Measurements from ENCODE around the gene RPS19BP1.

- TF ChIP-seq CTCF (IDR thresholded peaks at IDR 0.05; ENCODE audit: poor library complexity) (no peak), EZH2 (IDR thresholded peaks at IDR 0.05; ENCODE audit: borderline replicate concordance) (no peak), EZH2phosphoT487 (IDR thresholded peaks at IDR 0.05; ENCODE audit: low read depth, severe bottlenecking, unreplicated experiment) (no peak)
Measured at GRCh38 chr22:39536711-39537110, 4.2 kb upstream of the RPS19BP1 start.

Data from hepatocyte (in vitro differentiated cells).